HG02588 (cell line): Measurements from ENCODE around the gene IFITM5.
"Not testable (repeated sequence)": the region's sequence is repeated elsewhere in the genome, so short reads cannot be mapped to it uniquely, and the experiment has no call there.

Experiments used
- ATAC-seq: cut with Tn5 transposase; IDR thresholded peaks from one replicate; pipeline ENCODE4 v1.9.1; 2021; ENCODE audit warnings: mild to moderate bottlenecking, moderate library complexity; ENCODE audit not compliant: unreplicated experiment

IFITM5 gene

DNA sequence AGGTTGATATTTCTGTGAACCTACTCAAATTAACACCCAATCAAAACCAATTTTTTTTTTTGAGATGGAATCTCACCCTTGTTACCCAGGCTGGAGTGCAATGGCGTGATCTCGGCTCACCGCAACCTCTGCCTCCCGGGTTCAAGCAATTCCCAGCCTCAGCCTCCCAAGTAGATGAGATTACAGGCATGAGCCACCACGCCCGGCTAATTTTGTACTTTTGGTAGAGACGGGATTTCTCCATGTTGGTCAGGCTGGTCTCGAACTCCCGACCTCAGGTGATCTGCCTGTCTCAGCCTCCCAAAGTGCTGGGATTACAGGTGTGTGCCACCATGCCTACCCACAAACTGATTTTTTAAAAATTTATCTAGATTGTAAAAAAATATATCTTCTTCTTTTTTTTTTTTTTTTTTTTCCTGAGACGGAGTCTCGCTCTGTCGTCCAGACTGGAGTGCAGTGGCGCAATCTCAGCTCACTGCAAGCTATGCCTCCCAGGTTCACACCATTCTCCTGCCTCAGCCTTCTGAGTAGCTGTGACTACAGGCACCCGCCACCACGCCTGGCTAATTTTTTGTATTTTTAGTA lies 29.3 kb upstream of the IFITM5 start:
- not testable (repeated sequence) for ATAC-seq

DNA sequence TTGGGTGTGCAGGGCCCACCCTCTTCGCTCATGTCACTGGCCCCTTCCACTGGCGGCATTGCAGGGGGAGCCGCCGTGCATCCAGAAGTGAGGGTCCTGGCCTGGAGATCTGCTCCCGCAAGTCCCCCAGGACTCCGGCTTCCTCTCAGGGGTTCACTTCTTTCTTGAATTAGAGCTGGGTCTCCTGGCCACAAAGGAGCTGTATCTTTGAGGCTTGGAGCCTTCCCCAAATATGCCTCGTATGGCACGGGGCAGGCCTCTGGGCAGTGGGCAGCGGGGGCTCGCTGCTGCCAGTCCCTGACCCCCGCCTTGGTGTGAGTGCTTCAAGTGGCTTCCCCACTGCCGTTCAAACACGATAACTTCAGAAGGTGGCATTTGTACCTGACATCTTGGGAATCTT lies 28.7 kb upstream of the IFITM5 start:
- ATAC-seq: no peak

DNA sequence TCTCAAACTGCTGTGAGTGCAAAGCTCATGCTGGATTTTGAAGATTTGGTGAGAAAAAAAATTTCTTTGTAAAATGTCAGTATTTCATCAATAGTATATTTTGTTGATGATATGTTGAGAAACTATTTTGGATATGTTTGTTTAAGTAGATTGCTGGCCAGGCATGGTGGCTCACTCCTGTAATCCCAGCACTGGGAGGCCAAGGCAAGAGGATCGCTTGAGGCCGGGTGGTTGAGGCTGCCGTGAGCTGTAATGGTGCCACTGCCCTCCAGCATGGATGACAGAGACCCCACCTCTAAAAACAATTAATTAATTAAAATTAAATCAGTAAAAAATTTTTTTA lies 28.2 kb upstream of the IFITM5 start:
- ATAC-seq: no peak

DNA sequence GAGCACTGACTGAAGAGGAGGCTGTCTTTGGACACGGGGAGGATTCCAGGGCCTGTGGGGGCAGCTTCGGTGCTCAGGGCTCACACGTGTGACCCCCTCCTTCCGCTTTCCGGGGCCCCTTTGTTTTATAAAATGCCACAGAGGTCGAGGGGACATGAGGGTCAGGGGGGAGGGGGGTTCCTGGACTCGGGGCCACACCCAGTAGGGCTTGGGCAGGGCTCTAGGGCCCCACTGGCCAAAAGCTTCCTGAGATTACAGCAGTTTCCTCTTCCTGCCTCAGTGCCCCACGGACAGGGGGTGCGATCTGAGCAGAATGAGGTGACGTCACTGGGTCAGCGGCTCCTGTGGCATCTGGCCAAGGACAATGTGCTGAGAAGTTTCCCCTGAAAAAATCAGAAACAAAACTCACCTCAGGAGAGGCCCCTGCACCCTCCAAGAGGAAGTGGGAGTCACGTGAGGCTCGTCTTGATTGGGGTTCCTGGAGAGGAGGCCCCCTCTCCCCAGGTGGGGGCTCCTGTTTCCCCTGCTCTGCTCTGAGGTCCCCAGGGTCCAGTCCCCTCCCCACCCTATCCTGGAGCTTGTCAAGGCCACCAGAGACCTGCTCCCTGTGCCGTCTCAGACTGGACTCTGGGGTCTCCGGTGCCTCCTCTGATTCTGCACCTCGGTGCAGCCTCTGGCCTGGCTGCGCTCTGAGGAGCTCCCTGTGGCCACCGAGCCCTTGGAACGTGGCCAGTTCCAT lies 27.7 kb upstream of the IFITM5 start:
- ATAC-seq: no peak

DNA sequence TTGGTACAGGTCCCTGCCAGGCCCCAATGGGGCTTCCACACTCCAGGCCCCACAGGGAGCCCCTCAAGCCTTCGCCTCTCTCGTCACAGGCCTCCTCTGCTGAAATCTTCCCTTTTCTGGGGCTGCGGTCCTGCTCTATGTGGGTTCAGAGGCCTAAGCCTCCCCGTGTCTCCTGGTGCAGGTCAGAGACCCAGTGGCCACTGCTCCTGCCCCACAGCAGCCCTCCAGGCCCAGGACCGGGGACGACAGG lies 27.2 kb upstream of the IFITM5 start:
- ATAC-seq: no peak

DNA sequence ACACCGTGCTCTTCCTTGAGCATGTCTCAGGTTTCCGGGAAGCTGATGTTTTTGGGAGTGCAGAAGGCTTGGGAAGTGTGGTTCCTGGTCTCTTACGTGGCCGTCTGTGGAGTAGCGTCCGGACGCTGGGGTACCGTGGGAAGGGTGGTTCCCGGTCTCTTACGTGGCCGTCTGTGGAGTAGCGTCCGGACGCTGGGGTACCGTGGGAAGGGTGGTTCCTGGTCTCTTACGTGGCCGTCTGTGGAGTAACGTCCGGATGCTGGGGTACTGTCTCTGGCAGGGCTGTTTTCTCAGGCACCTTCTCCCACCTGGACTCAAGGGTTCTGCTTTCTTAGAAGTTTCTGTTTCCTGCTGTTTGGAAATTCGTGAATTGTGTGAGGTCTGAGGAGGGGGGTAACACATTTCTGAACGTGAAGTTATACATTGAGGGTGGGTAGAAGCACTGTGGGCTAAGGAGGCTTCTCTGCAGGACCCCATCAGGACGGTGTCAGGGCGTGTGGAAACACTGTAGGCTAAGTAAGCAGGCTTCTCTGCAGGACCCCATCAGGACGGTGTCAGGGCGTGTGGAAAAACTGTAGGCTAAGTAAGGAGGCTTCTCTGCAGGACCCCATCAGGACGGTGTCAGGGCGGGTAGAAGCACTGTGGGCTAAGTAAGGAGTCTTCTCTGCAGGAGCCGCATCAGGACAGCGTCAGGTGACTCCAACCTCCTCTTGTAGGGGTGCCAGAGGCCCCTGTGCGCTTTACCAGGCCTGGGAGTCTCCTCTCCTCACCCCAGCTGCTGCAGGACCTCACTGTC lies 26.7 kb upstream of the IFITM5 start:
- no peak for ATAC-seq

DNA sequence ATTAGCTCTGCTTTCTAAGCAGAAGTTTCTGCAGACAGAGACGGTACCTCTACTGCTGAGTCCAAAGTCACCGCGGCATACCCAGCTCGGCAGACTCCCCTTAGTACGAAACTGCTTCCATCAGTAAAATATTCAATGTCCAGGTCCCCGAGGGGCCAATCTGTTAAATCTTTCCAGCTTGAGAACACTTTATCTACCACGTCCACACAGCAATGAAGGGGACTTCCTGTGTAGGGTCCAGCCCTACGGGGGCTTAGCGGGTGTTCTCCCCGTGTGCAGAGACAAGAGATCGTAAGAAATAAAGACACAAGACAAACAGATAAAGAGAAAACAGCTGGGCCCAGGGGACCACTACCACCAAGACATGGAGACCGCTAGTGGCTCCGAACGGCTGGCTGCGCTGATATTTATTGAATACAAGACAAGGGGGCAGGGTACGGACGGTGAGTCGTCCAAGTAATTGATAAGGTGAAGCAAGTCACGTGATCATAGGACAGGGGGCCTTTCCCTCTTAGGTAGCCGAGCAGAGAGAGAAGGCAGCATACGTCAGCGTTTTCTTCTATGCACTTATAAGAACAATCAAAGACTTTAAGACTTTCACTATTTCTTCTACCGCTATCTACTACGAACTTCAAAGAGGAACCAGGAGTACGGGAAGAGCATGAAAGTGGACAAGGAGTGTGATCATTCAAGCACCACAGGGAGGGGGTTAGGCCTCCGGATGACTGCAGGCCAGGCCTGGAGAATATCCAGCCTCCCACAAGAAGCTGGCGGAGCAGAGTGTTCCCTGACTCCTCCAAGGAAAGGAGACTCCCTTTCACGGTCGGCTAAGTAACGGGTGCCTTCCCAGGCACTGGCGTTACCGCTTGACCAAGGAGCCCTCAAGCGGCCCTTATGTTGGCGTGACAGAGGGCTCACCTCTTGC lies 25.5 kb upstream of the IFITM5 start:
- ATAC-seq: not testable (repeated sequence)

DNA sequence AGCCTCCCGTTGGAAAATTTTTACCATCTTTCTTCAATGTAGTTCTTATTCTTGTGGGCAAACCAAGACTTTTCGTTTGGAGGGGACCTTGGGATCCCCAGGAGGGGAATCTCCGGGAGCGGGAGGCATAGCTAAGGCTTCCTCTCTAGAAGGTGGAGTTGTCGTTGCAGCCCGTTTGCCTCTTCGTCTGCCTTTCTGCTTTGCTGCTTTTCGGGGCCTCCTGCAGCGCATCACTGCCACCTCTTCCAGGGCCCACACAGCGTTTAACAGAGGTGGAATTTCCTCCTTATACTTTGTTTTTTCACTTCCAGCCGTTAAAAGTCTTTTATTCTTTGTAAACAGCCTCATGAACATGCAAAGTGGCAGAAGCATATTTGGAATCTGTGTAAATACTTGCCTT lies 24.8 kb upstream of the IFITM5 start:
- ATAC-seq: no peak

DNA sequence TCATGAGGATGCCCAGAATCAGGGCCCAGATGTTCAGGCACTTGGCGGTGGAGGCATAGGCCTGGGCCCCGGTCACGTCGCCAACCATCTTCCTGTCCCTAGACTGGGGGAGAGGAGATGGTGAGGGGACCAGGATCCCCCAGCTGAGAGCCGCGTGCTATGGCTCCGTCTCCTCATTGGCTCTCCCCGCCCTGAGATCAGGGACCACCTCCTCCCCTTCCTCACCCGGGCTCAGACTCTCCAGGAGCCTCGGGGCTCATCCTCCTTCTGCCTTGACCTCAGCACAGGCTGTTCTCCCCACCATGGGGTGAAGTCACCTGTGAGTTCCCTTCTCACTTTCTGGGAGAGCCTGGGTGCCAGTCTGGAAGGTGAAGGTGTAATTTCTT lies 20.6 kb upstream of the IFITM5 start:
- ATAC-seq: not testable (repeated sequence)

DNA sequence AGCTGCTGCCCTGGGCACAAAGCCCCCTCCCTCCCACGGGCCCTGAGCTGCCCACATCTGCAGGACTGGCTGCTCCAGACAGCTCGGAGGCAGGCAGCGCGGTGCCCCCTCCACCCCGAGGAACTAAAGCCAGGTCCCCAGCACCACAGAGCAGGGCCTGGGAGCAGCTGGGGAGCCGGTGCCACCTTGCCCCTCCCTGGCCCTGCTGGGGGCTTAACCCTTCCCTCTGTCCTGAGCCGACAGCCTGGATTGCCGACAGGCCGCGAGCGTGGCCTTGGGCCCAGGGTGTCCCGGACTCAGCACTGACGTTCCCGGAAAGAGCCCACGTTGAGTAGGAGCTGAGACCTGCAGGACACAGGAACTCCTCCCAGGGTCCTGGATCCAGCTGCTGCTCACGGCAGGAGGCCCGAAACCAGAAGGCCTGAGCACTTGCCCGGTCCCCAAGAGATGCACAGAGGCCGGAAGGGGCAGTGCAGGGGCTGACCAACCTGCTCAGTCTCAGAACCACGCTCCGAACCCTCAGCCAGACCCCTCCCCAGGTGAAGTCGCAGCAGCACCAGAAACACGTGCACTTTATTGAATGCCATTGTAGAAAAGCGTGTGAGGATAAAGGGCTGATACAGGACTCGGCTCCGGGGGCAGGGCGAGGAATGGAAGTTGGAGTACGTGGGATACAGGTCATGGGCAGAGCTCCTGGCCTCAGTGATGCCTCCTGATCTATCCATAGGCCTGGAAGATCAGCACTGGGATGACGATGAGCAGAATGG lies 20.0 kb upstream of the IFITM5 start:
- not testable (repeated sequence) for ATAC-seq

DNA sequence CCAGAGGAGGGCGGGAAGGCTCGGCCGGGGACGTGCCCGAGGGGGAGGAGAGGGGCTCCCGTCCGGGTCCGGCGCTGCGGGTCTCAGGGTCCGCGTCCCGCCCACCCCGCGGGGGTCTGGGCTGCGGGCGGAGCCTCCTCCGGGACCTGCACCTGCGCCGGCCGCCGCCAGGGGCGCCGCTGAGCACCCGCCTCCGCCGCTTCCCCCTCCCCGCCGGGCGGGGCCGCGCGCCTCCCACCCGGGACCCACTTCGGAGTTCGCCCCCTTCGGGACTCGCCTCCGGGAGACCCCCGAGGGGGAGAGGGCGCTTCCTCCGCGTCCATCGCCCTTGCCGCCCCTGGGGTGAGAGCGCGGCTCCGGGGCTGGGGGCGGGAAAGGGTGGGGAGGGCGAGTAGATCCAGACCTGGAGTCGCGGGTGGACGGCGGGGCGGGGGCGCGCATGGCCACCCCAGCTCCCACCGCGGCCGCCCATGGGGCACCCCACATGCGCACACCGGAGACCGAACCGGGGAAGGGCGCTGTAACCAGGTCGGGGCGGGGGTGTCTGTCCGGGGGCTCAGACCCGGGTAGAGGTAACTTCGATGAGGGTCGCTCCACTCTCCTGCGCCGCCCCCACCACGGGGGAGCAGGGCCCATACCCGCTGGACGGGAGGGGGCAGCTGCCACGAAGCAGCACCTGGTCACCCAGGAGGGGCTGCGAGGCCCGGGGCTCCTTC lies 19.2 kb upstream of the IFITM5 start:
- ATAC-seq: peak; percentile 43

DNA sequence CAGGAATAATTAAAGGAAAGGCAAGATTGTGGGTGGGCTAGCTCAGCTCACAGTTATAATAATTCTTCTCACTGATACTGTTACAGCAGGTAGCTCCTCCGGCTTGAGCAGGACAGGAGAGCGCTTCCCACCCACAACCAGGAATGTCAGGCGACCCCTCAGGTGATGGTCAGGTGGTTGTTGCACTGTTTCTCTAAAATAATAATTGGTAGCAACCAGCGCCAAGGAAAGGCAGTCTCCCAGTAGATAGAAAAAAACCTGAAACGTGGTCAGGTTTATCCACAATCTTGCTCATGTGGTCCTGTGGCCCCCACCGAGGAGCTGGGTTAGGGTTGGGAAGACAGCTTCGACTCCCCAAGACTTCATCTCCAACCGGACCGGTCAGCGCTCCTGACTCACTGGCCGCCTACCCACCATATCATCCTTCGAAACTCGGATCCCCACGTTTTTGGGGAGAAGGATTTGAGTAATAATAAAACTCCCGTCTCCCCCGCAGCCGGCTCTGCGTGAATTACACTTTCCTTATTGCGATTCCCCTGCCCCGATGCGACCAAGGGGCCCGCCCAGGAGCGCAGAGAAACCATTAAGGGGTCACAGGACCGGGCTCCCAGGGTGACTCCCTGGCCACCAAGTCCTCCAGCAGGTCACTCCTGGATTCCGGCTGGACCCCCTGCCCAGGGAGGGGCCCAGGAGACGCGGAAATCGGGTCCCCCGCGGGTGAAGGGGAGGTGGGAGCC lies 18.5 kb upstream of the IFITM5 start:
- ATAC-seq: peak; percentile 7

DNA sequence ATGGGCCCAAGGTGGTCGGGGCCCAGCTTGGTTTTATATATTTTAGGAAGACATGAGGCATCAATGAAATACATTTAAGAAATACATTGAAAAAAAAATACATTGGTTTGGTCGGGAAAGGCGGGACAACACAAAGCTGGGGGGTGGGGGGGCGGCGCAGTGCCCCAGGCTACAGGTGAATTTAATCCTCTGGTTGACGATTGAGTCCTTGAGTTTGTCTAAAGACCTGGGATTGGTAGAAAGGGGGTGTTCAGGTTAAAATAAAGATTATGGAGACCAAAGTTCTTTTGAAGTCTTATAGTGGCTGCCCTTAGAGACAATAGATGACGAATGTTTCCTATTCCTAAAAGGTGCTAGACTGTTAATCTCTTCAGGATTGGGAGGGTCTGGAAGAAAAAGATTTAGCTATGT lies 17.6 kb upstream of the IFITM5 start:
- no peak for ATAC-seq

DNA sequence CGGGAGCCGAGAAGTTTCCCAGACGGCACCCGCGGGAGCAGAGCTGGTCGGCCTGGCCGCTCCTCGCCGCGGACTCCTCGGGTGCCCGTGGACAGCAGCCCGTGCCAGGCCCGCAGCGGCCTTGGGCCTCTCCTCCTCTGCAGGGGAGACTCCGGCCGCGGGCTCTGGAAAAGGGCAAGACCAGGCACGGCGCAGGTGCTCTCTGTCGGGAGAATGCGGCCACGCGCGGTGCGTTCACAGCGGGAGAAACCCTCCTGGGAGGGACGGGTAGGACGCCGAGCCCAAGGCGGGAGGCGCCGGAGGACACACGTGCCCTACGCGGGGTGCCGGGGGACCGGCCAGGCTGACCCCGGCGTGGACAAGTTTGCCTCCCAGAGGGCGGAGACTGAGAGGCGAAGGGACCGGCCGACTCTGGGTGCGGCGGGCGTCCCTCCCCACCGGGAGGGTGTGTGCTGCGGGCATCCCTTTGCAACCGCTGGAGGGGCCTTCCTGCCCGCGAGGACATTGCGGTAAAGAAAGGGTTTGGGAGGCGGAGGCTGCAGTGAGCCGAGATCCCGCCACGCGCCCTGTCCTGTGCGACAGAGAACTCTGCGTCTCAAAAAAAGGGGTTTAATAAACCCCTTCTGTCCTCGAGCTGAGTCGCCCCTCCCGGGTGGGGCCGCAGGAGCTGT lies 16.8 kb upstream of the IFITM5 start:
- ATAC-seq: no peak

DNA sequence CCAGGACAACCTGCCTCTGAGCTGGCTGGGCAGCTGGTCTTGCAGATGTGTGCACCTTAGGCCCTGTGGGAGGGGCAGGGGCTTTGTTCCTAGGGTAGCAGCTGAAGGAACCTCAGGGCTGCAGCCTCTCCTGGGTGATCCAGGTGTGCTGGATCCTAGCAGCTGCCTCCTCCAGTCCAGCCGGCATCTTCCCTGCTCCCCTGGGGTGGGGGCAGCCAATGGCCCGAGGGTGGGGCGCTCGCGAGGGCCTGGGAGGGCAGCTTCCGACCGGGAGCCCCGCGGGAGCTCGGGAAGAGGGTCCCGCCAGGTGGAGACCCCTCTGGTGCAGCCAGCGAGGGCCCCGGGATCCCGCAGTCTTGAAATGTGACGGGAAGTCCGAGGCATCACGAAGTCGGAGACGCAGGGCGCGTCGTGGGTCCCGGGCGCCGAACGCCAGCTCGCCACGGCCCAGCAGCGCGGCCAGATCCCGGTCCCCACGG lies 16.2 kb upstream of the IFITM5 start:
- no peak for ATAC-seq

DNA sequence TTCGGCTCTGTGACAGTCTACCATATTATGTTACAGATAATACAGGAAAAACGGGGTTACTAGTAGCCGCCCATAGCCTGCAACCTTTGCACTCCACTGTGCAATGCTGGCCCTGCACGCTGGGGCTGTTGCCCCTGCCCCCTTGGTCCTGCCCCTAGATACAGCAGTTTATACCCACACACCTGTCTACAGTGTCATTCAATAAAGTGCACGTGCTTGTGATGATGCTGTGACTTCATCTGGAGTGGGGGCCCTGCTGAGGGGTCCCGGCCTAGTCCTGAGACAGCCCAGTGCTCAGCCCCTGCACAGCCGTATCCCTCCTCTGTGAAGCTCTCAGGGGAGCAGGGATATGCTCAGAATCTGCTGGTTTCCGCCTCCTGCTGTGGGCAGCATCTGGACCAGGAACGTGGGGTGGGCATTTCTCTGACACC lies 15.7 kb upstream of the IFITM5 start:
- no peak for ATAC-seq

DNA sequence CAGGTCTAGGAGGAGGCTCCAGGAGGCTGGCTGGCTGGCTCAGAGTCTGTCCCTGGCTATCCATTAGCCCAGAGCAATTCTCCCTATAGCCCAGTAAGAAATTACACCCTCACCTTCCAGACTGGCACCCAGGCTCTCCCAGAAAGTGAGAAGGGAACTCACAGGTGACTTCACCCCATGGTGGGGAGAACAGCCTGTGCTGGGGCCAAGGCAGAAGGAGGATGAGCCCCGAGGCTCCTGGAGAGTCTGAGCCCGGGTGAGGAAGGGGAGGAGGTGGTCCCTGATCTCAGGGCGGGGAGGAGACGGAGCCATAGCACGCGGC lies 15.2 kb upstream of the IFITM5 start:
- not testable (repeated sequence) for ATAC-seq

DNA sequence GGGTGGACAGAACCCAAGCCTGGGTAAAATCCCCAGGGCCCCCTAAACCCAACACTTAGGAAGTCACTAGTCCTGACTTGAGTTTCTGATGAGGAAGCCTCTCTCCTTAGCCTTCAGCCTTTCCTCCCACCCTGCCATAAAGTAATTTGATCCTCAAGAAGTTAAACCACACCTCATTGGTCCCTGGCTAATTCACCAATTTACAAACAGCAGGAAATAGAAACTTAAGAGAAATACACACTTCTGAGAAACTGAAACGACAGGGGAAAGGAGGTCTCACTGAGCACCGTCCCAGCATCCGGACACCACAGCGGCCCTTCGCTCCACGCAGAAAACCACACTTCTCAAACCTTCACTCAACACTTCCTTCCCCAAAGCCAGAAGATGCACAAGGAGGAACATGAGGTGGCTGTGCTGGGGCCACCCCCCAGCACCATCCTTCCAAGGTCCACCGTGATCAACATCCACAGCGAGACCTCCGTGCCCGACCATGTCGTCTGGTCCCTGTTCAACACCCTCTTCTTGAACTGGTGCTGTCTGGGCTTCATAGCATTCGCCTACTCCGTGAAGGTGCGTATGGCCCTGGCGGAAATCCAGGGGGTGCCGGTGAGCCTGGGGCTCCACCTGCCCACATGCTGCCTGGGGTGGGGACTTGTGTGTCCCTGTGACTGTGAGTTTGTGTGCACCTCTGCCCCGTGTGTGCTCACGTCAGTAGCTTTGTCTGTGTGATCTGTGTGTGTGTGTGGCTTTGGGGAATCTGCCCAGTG lies 14.6 kb upstream of the IFITM5 start, which contains the start of gene IFITM1:
Gene IFITM1, plus strand, starts transcription at position 254 of the 767 bp plus-strand sequence. Its CDS starts 131 bp downstream, at position 385.
- ATAC-seq: no peak
